Endothelial cell of umbilical vein (primary cell): ENCODE measurements around the gene XRCC4. TPM values are rescaled to one million over a fixed set of nuclear protein-coding genes. Genes with fewer than 3 reads are reported as not detected.

ENCODE experiments used
- BruUV-seq: library from RNA; stranded (reverse); fragments of 400-500 nt; replicated peaks from 2 replicates; lab custom pipeline; 2021; lab: Mats Ljungman, UMichigan
- CTCF ChIA-PET: fragments of 300-600, 350-600 bp; sonication (Branson Sonifier 250); formaldehyde crosslinking; loops from one replicate; lab custom pipeline; 2021; ENCODE audit warnings: antibody characterized with exemption, inconsistent platforms; lab: Charles Lee
- POLR2A ChIA-PET: fragments of 300-600, 350-600 bp; sonication (Branson Sonifier 250); formaldehyde crosslinking; loops from one replicate; lab custom pipeline; 2021; ENCODE audit warnings: antibody characterized with exemption, inconsistent platforms; lab: Charles Lee
- DNase-seq: peaks from one replicate; pipeline ENCODE4 v3.0.0-alpha.2; 2011; ENCODE audit warnings: low read depth, low spot score
- FAIRE-seq: peaks from 2 replicates; lab custom pipeline; 2011; peaks lifted over from hg19 to GRCh38; lab: Jason Lieb, UNC
- H2AFZ ChIP-seq: 2 replicates; pipeline ENCODE4 v1.6.0; 2012; ENCODE audit warnings: low read depth, low read length, control low read depth, inconsistent platforms
- H3K27ac ChIP-seq: 2 replicates; pipeline ENCODE4 v1.5.1; 2011; ENCODE audit warnings: low read depth, mild to moderate bottlenecking, control low read depth, low read length, moderate library complexity; ENCODE audit not compliant: insufficient read depth
- H3K27me3 ChIP-seq, 2 experiments: 2 replicates each; pipeline versions ENCODE4 v1.6.0 to v1.6.1; 2011; ENCODE audit warnings: low read length in 2 of 2, mixed read lengths in 1 of 2; ENCODE audit not compliant: control insufficient read depth in 2 of 2, insufficient read depth in 2 of 2
- H3K36me3 ChIP-seq, 2 experiments: 2 replicates in 1 of 2; 3 replicates in 1 of 2; pipeline ENCODE4 v1.5.1; 2011; ENCODE audit warnings: low read length in 2 of 2, mild to moderate bottlenecking in 1 of 2, moderate library complexity in 1 of 2; ENCODE audit not compliant: control insufficient read depth in 2 of 2, insufficient read depth in 2 of 2; ENCODE audit errors: extremely low read depth in 1 of 2
- H3K4me1 ChIP-seq: 3 replicates; pipeline ENCODE4 v1.5.1; 2011; ENCODE audit warnings: mild to moderate bottlenecking, low read length; ENCODE audit not compliant: control insufficient read depth, insufficient read depth; ENCODE audit errors: extremely low read depth
- H3K4me2 ChIP-seq: 2 replicates; pipeline ENCODE4 v1.6.1; 2011; ENCODE audit warnings: low read length, control low read depth, mixed read lengths; ENCODE audit not compliant: insufficient read depth
- H3K4me3 ChIP-seq, 3 experiments: fragments of 200-600 bp in 1 of 3; sonication (generic), shearing (Covaris generic) in 1 of 3; replicated peaks in 1 of 3; 2 replicates each; pipeline ENCODE4 v1.5.1; 2011 to 2016; ENCODE audit warnings: control low read depth in 3 of 3, low read length in 3 of 3, mild to moderate bottlenecking in 2 of 3, inconsistent platforms in 1 of 3, low read depth in 1 of 3, moderate library complexity in 1 of 3; ENCODE audit not compliant: insufficient read depth in 1 of 3
- H3K79me2 ChIP-seq: 2 replicates; pipeline ENCODE4 v1.6.0; 2012; ENCODE audit warnings: low read length, inconsistent platforms; ENCODE audit not compliant: control insufficient read depth, insufficient read depth
- H3K9ac ChIP-seq: replicated peaks from 2 replicates; pipeline ENCODE3; 2011; ENCODE audit warnings: low read length, control low read depth; ENCODE audit not compliant: insufficient read depth; ENCODE audit errors: extremely low read depth
- H3K9me1 ChIP-seq: replicated peaks from 3 replicates; pipeline ENCODE4 v1.6.0; 2011; ENCODE audit warnings: mild to moderate bottlenecking, low read length; ENCODE audit not compliant: control insufficient read depth, insufficient read depth; ENCODE audit errors: extremely low read depth
- H3K9me3 ChIP-seq: replicated peaks from 2 replicates; pipeline ENCODE4 v1.5.1; 2012; ENCODE audit warnings: low read length, inconsistent platforms; ENCODE audit not compliant: control insufficient read depth, insufficient read depth
- H4K20me1 ChIP-seq: replicated peaks from 2 replicates; pipeline ENCODE3; 2011; ENCODE audit warnings: mild to moderate bottlenecking, low read length; ENCODE audit not compliant: control insufficient read depth, insufficient read depth; ENCODE audit errors: extremely low read depth
- EZH2 ChIP-seq: IDR thresholded peaks from 2 replicates; pipeline ENCODE4 v1.6.1; 2012; ENCODE audit warnings: borderline replicate concordance, low read depth, mild to moderate bottlenecking, moderate library complexity, low read length, inconsistent platforms; ENCODE audit not compliant: severe bottlenecking
- FOS ChIP-seq: IDR thresholded peaks from 2 replicates; pipeline ENCODE4 v1.6.1; 2011; ENCODE audit warnings: mild to moderate bottlenecking, low read length, moderate library complexity, borderline replicate concordance; ENCODE audit not compliant: insufficient read depth
- GATA2 ChIP-seq: IDR thresholded peaks from 2 replicates; pipeline ENCODE4 v1.7.0; 2011; ENCODE audit warnings: low read depth, mild to moderate bottlenecking, moderate library complexity, mixed read lengths, low read length; ENCODE audit not compliant: insufficient read length, insufficient read depth
- JUN ChIP-seq: IDR thresholded peaks from 2 replicates; pipeline ENCODE4 v1.6.1; 2011; ENCODE audit warnings: borderline replicate concordance, low read depth; ENCODE audit not compliant: insufficient read length, insufficient read depth
- MYC ChIP-seq: IDR thresholded peaks from one replicate; pipeline ENCODE4 v1.6.1; 2011; ENCODE audit warnings: mild to moderate bottlenecking, low read depth, low read length
- POLR2A ChIP-seq: IDR thresholded peaks from 2 replicates; pipeline ENCODE4 v1.6.1; 2012; ENCODE audit warnings: low read depth, mild to moderate bottlenecking, control low read depth, low read length
- POLR2AphosphoS5 ChIP-seq: IDR thresholded peaks from 2 replicates; pipeline ENCODE4 v1.6.1; 2012; ENCODE audit warnings: low read depth, mild to moderate bottlenecking, control low read depth, low read length, moderate library complexity; ENCODE audit not compliant: insufficient read depth
- dilution Hi-C: fragments of 300-500 bp; cut with MboI; formaldehyde crosslinking; loops from one replicate; pipeline ENCODE4 v1.15.0; 2019; ENCODE audit warnings: low sequenced_read_pairs; ENCODE audit not compliant: extremely low pct_ligation_motif_present
- intact Hi-C: fragments of 100-400 bp; cut with micrococcal nuclease; formaldehyde crosslinking; loops from one replicate; pipeline ENCODE4 v1.10.0; 2022
- polyA plus RNA-seq, 4 experiments: library from polyadenylated mRNA; depleted of rRNA in 3 of 4; stranded (reverse) in 3 of 4; unstranded in 1 of 4; fragments of >200 nt; gene quantifications; 2 replicates each; pipeline versions ENCODE4 v1.2.1 to v1.2.3, GENCODE V29; 2011 to 2012; ENCODE audit warnings: missing spikeins in 1 of 4
- total RNA-seq: library from RNA; stranded (reverse); gene quantifications from 2 replicates; pipeline ENCODE4 v1.2.3, GENCODE V29; 2021
- TF ChIP-seq, protein P1 (sequence below), 2 donors: IDR thresholded peaks; 1 replicate in 1 of 2; 2 replicates in 1 of 2; pipeline ENCODE4 v1.5.1; 2011; ENCODE audit warnings: low read length in 2 of 2, mild to moderate bottlenecking in 2 of 2, moderate library complexity in 2 of 2, control low read depth in 1 of 2, inconsistent platforms in 1 of 2, low read depth in 1 of 2; ENCODE audit not compliant: insufficient read depth in 1 of 2; ENCODE audit errors: extremely low read depth in 1 of 2
- TF ChIP-seq, protein P2 (sequence below): IDR thresholded peaks from 2 replicates; pipeline ENCODE4 v1.6.1; 2011; ENCODE audit not compliant: insufficient read depth, insufficient read length

Gene XRCC4
- total and polyA plus RNA-seq, 2 donors (not counting 3 experiments of a cell fraction or from before 2014, with no cell fraction given): 1.3 to 7.7 TPM

DNA sequence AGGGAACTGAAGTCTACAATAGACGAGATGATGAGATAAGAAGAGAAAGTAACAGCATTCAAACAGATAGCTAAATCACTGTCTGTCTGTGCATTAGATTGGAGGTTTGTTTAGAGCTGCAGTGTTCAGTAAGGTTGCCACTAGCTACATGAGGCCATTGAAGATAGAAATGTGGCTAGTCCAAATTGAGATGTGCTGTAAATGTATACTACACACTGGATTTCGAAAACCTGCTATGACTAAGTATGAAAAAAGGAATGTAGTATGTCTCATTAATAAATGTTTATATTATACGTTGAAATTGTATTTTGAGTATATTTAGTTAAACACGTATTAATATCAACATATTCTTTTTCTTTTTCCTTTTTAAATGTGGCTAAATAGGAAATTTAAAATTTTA, 142.1 kb downstream of the XRCC4 start:
- no peak overlapping the region for H3K9ac ChIP-seq
- no peak overlapping the region for H3K4me2 ChIP-seq
- ChIA-PET CTCF (no interaction called here), POLR2A (no interaction called here)
- dilution Hi-C loops: no loop called here
- H3K27ac ChIP-seq: no peak overlapping the region
- intact Hi-C loops: no loop called here
- no peaks in the 10 kb centered on the region for H4K20me1 ChIP-seq
- FAIRE-seq (no peak), DNase-seq (no peak)
- no TSS peak for BruUV-seq
- H3K4me1 ChIP-seq: no peaks in the 10 kb centered on the region
- TF ChIP-seq GATA2: peak; percentile 13
- TF ChIP-seq, protein P1, sequence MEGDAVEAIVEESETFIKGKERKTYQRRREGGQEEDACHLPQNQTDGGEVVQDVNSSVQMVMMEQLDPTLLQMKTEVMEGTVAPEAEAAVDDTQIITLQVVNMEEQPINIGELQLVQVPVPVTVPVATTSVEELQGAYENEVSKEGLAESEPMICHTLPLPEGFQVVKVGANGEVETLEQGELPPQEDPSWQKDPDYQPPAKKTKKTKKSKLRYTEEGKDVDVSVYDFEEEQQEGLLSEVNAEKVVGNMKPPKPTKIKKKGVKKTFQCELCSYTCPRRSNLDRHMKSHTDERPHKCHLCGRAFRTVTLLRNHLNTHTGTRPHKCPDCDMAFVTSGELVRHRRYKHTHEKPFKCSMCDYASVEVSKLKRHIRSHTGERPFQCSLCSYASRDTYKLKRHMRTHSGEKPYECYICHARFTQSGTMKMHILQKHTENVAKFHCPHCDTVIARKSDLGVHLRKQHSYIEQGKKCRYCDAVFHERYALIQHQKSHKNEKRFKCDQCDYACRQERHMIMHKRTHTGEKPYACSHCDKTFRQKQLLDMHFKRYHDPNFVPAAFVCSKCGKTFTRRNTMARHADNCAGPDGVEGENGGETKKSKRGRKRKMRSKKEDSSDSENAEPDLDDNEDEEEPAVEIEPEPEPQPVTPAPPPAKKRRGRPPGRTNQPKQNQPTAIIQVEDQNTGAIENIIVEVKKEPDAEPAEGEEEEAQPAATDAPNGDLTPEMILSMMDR (IDR thresholded peaks at IDR 0.05; ENCODE audit: extremely low read depth in 1 of 2, insufficient read depth in 1 of 2, low read depth in 1 of 2, low read length in 2 of 2): no peak
- no peak for TF ChIP-seq MYC
- TF ChIP-seq POLR2A: no peak
- no peak for TF ChIP-seq POLR2AphosphoS5
- TF ChIP-seq FOS: no peak
- TF ChIP-seq JUN: no peak
- H3K4me3 ChIP-seq: no peak overlapping the region
- H3K79me2 ChIP-seq: no peaks in the 10 kb centered on the region
- H3K36me3 ChIP-seq: no peaks in the 10 kb centered on the region
- H3K9me1 ChIP-seq: no peaks in the 10 kb centered on the region
- no peaks in the 10 kb centered on the region for H3K27me3 ChIP-seq
- H2AFZ ChIP-seq: no peak overlapping the region
- H3K9me3 ChIP-seq: no peaks in the 10 kb centered on the region

DNA sequence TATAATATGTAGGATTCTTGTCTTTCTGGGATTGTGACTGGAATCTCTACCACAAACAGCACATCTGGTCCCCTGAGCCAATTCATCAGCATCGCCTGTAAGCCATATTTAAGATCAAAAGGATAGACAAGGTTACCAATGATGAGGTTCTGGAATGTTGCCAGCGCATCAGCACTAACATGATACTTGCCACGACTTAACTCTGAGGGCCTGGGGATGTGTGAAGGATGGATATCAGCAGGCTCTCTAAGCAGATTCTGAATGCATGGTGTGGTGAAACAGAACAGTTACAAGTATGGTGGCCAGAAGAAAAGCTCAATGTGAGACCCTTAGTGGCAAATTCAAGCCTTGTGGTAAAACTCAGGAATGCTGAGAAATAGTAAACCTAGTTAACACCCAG, 143.0 kb downstream of the XRCC4 start:
- BruUV-seq: no TSS peak
- Histone ChIP-seq H3K4me2 (no peak overlapping the region), H3K9ac (no peak overlapping the region), H3K9me1 (no peaks in the 10 kb centered on the region), H3K27me3 (no peaks in the 10 kb centered on the region), H4K20me1 (no peaks in the 10 kb centered on the region), H2AFZ (no peak overlapping the region), H3K79me2 (no peaks in the 10 kb centered on the region), H3K36me3 (no peaks in the 10 kb centered on the region), H3K9me3 (no peaks in the 10 kb centered on the region), H3K4me3 (no peak overlapping the region), H3K27ac (no peak overlapping the region), H3K4me1 (no peaks in the 10 kb centered on the region)
- CTCF ChIA-PET: interaction anchor here (0.8 kb wide), 1 partner anchor 11 kb away, joined by 4 read pairs; no protein-coding TSS in a partner anchor
- TF ChIP-seq JUN (no peak), GATA2 (no peak), MYC (no peak), FOS (no peak), EZH2 (no peak), POLR2AphosphoS5 (no peak), POLR2A (no peak)
- TF ChIP-seq, protein P1 (IDR thresholded peaks at IDR 0.05; ENCODE audit: extremely low read depth in 1 of 2, insufficient read depth in 1 of 2, low read depth in 1 of 2, low read length in 2 of 2): no peak
- TF ChIP-seq, protein P2, sequence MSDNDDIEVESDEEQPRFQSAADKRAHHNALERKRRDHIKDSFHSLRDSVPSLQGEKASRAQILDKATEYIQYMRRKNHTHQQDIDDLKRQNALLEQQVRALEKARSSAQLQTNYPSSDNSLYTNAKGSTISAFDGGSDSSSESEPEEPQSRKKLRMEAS: no peak
- DNase-seq (no peak), FAIRE-seq (no peak)
- intact Hi-C loops (no loop called here), dilution Hi-C loops (no loop called here)
- POLR2A ChIA-PET: no interaction called here
